Hepatocyte (in vitro differentiated cells): ENCODE results near the gene PECR.

Source experiments
- EZH2 ChIP-seq: fragments of 200-600 bp; sonication (generic); IDR thresholded peaks from 2 replicates; pipeline ENCODE4 v1.6.1; 2016; ENCODE audit warnings: antibody characterized with exemption, mild to moderate bottlenecking, borderline replicate concordance
- EZH2phosphoT487 ChIP-seq: fragments of 200-600 bp; sonication (generic); IDR thresholded peaks from one replicate; pipeline ENCODE4 v1.6.1; 2018; ENCODE audit warnings: antibody characterized with exemption, mild to moderate bottlenecking, low read depth, moderate library complexity; ENCODE audit not compliant: unreplicated experiment, severe bottlenecking
- TF ChIP-seq, protein P1 (sequence below): fragments of 200-600 bp; sonication (generic); IDR thresholded peaks from 2 replicates; pipeline ENCODE4 v1.5.1; 2016; ENCODE audit warnings: antibody characterized with exemption, mild to moderate bottlenecking; ENCODE audit not compliant: poor library complexity

DNA sequence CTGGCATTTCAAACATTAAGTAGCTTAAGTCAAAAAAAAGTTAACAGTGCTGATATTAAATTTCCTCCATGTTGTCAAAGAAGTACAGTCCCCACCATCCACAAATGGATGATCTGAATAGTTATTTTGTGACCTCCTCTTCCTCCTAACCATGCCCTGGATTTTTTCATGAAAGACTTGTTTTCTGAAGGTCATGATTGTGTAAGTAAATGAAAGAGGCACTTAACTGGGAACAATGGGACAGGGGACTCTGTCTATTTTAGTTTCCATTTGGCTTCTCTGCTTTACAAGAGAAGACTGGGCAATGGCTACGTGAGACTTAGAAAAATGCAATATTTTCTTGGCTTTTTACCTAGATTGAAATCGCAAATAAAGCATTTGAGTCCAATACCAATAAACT is 32.2 kb downstream of the PECR start:
- TF ChIP-seq, protein P1, sequence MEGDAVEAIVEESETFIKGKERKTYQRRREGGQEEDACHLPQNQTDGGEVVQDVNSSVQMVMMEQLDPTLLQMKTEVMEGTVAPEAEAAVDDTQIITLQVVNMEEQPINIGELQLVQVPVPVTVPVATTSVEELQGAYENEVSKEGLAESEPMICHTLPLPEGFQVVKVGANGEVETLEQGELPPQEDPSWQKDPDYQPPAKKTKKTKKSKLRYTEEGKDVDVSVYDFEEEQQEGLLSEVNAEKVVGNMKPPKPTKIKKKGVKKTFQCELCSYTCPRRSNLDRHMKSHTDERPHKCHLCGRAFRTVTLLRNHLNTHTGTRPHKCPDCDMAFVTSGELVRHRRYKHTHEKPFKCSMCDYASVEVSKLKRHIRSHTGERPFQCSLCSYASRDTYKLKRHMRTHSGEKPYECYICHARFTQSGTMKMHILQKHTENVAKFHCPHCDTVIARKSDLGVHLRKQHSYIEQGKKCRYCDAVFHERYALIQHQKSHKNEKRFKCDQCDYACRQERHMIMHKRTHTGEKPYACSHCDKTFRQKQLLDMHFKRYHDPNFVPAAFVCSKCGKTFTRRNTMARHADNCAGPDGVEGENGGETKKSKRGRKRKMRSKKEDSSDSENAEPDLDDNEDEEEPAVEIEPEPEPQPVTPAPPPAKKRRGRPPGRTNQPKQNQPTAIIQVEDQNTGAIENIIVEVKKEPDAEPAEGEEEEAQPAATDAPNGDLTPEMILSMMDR = no peak
- TF ChIP-seq EZH2 (no peak), EZH2phosphoT487 (no peak)
